H1 (cell line): ENCODE results near the gene SH3RF3. TPM values are rescaled to one million over a fixed set of nuclear protein-coding genes. Genes with fewer than 3 reads are reported as not detected.
A peak's percentile ranks its signal among the peaks of the same experiment; 100 is the strongest.

Experiments used
- CTCF ChIA-PET: fragments of 300-600 bp; sonication (Branson Sonifier 250); formaldehyde crosslinking; loops from one replicate; lab custom pipeline; 2021; ENCODE audit not compliant: partially characterized antibody; lab: Charles Lee
- POLR2A ChIA-PET: fragments of 300-600 bp; sonication (Branson Sonifier 250); formaldehyde crosslinking; loops from one replicate; lab custom pipeline; 2021; ENCODE audit warnings: inconsistent platforms; ENCODE audit not compliant: partially characterized antibody; lab: Charles Lee
- DNase-seq, 2 experiments: peaks; one replicate each; pipeline versions ENCODE4 v3.0.0 to v3.0.0-alpha.2; 2010 to 2022; ENCODE audit warnings: low spot score in 2 of 2, low read depth in 1 of 2, mixed read lengths in 1 of 2
- FAIRE-seq: peaks from 2 replicates; lab custom pipeline; 2011; peaks lifted over from hg19 to GRCh38; lab: Jason Lieb, UNC
- H2AFZ ChIP-seq: 2 replicates; pipeline ENCODE4 v1.8.1; 2012; ENCODE audit warnings: low read length, inconsistent platforms
- H2AK5ac ChIP-seq: 2 replicates; pipeline ENCODE4 v1.6.1; 2013; ENCODE audit warnings: low read depth, low read length
- H2BK120ac ChIP-seq: replicated peaks from 2 replicates; pipeline ENCODE3; 2013; ENCODE audit warnings: low read depth, low read length, inconsistent platforms
- H2BK12ac ChIP-seq: 2 replicates; pipeline ENCODE4 v1.6.1; 2013; ENCODE audit warnings: low read depth, low read length
- H2BK15ac ChIP-seq: 2 replicates; pipeline ENCODE4 v1.6.1; 2013; ENCODE audit warnings: low read length
- H2BK20ac ChIP-seq: 2 replicates; pipeline ENCODE4 v1.6.1; 2013; ENCODE audit warnings: low read length
- H2BK5ac ChIP-seq: 2 replicates; pipeline ENCODE4 v1.6.1; 2013; ENCODE audit warnings: low read depth, low read length
- H3K14ac ChIP-seq: 2 replicates; pipeline ENCODE4 v1.6.1; 2013; ENCODE audit warnings: inconsistent platforms; ENCODE audit not compliant: insufficient read length
- H3K18ac ChIP-seq: 2 replicates; pipeline ENCODE4 v1.6.1; 2013; ENCODE audit warnings: low read length; ENCODE audit errors: extremely low read depth
- H3K23ac ChIP-seq: 2 replicates; pipeline ENCODE4 v1.6.1; 2013; ENCODE audit warnings: inconsistent platforms; ENCODE audit not compliant: insufficient read length
- H3K23me2 ChIP-seq: 2 replicates; pipeline ENCODE4 v1.6.1; 2013; ENCODE audit warnings: low read depth, low read length
- H3K27ac ChIP-seq: 2 replicates; pipeline ENCODE4 v1.6.1; 2011; ENCODE audit warnings: low read depth, low read length, inconsistent platforms
- H3K27me3 ChIP-seq, 4 experiments: replicated peaks in 1 of 4; 1 replicate in 1 of 4; 2 replicates in 3 of 4; pipeline versions ENCODE4 v1.6.1 to v1.8.1; 2011 to 2013; ENCODE audit warnings: low read length in 3 of 4, mild to moderate bottlenecking in 3 of 4, inconsistent platforms in 2 of 4, mixed read lengths in 2 of 4, moderate library complexity in 1 of 4; ENCODE audit not compliant: control insufficient read depth in 3 of 4, insufficient read depth in 3 of 4; ENCODE audit errors: extremely low read depth in 1 of 4
- H3K36me3 ChIP-seq, 4 experiments: 2 replicates each; pipeline versions ENCODE4 v1.6.1 to v1.8.1; 2011 to 2013; ENCODE audit warnings: mild to moderate bottlenecking in 4 of 4, low read length in 3 of 4, moderate library complexity in 2 of 4, control low read depth in 1 of 4, inconsistent platforms in 1 of 4; ENCODE audit not compliant: insufficient read depth in 4 of 4, control insufficient read depth in 2 of 4
- H3K4ac ChIP-seq: replicated peaks from 2 replicates; pipeline ENCODE3; 2013; ENCODE audit warnings: low read length, low read depth, mixed read lengths, inconsistent platforms; ENCODE audit not compliant: insufficient read length
- H3K4me1 ChIP-seq, 4 experiments: replicated peaks in 1 of 4; 1 replicate in 1 of 4; 2 replicates in 3 of 4; pipeline versions ENCODE4 v1.6.1 to v1.8.1; 2011 to 2013; ENCODE audit warnings: low read length in 3 of 4, inconsistent platforms in 2 of 4, mixed read lengths in 1 of 4; ENCODE audit not compliant: insufficient read depth in 4 of 4, control insufficient read depth in 3 of 4
- H3K4me2 ChIP-seq, 2 experiments: 2 replicates each; pipeline versions ENCODE4 v1.6.1 to v1.8.1; 2011 to 2013; ENCODE audit warnings: low read depth in 2 of 2, low read length in 2 of 2, control low read depth in 1 of 2, inconsistent platforms in 1 of 2, mild to moderate bottlenecking in 1 of 2; ENCODE audit not compliant: insufficient read depth in 1 of 2
- H3K4me3 ChIP-seq, 4 experiments: fragments of 200-600, 300-600 bp in 1 of 4; sonication (generic), shearing (Covaris generic), sonication (Bioruptor Twin) in 1 of 4; 2 replicates each; pipeline versions ENCODE4 v1.5.1 to v1.8.1; 2011 to 2016; ENCODE audit warnings: low read length in 4 of 4, low read depth in 3 of 4, control low read depth in 2 of 4, inconsistent platforms in 2 of 4, mild to moderate bottlenecking in 2 of 4, mixed read lengths in 1 of 4, moderate library complexity in 1 of 4; ENCODE audit not compliant: insufficient read depth in 2 of 4; ENCODE audit errors: extremely low read depth in 1 of 4
- H3K56ac ChIP-seq: replicated peaks from 2 replicates; pipeline ENCODE3; 2013; ENCODE audit warnings: low read depth, mild to moderate bottlenecking, mixed read lengths, low read length, inconsistent platforms; ENCODE audit not compliant: insufficient read length
- H3K79me1 ChIP-seq: 2 replicates; pipeline ENCODE4 v1.6.1; 2013; ENCODE audit warnings: low read depth, low read length, control low read depth
- H3K79me2 ChIP-seq, 2 experiments: 2 replicates each; pipeline versions ENCODE4 v1.6.1 to v1.8.1; 2012 to 2013; ENCODE audit warnings: low read length in 2 of 2, mild to moderate bottlenecking in 2 of 2, inconsistent platforms in 1 of 2; ENCODE audit not compliant: insufficient read depth in 2 of 2, control insufficient read depth in 1 of 2
- H3K9ac ChIP-seq, 4 experiments: replicated peaks in 1 of 4; 1 replicate in 1 of 4; 2 replicates in 3 of 4; pipeline versions ENCODE4 v1.6.1 to v1.8.1; 2011 to 2013; ENCODE audit warnings: low read depth in 3 of 4, low read length in 3 of 4, control low read depth in 2 of 4, mild to moderate bottlenecking in 2 of 4, moderate library complexity in 2 of 4, inconsistent platforms in 1 of 4; ENCODE audit errors: extremely low read depth in 1 of 4
- H3K9me3 ChIP-seq, 2 experiments: 2 replicates each; pipeline versions ENCODE4 v1.6.1 to v1.8.1; 2012 to 2013; ENCODE audit warnings: mild to moderate bottlenecking in 2 of 2, moderate library complexity in 2 of 2, control low read depth in 1 of 2, inconsistent platforms in 1 of 2, low read depth in 1 of 2, low read length in 1 of 2, mixed read lengths in 1 of 2; ENCODE audit not compliant: insufficient read depth in 2 of 2
- H4K20me1 ChIP-seq, 2 experiments: replicated peaks in 1 of 2; 2 replicates each; pipeline versions ENCODE3 to v1.8.1; 2011 to 2013; ENCODE audit warnings: inconsistent platforms in 2 of 2, low read length in 2 of 2, mild to moderate bottlenecking in 1 of 2; ENCODE audit not compliant: insufficient read depth in 2 of 2, control insufficient read depth in 1 of 2
- H4K5ac ChIP-seq: 2 replicates; pipeline ENCODE4 v1.6.1; 2013; ENCODE audit warnings: low read length, low read depth, mixed read lengths, inconsistent platforms; ENCODE audit not compliant: insufficient read length
- H4K8ac ChIP-seq: 2 replicates; pipeline ENCODE4 v1.8.0; 2013; ENCODE audit warnings: mild to moderate bottlenecking, moderate library complexity, low read length, inconsistent platforms; ENCODE audit not compliant: insufficient read depth; ENCODE audit errors: extremely low read depth
- H4K91ac ChIP-seq: replicated peaks from 2 replicates; pipeline ENCODE3; 2013; ENCODE audit warnings: low read length, mixed read lengths, inconsistent platforms; ENCODE audit not compliant: insufficient read length
- BCL11A ChIP-seq, 2 experiments: IDR thresholded peaks; one replicate each; pipeline ENCODE4 v1.6.1; 2011; ENCODE audit warnings: low read depth in 2 of 2, low read length in 2 of 2, mild to moderate bottlenecking in 2 of 2
- MAFK ChIP-seq: IDR thresholded peaks from 2 replicates; pipeline ENCODE4 v1.6.1; 2012; ENCODE audit warnings: low read depth, mild to moderate bottlenecking, improper control_type of control experiment, low read length
- RAD21 ChIP-seq, 2 experiments: IDR thresholded peaks in 1 of 2; conservative IDR thresholded peaks in 1 of 2; 2 replicates each; pipeline ENCODE4 v1.6.1; 2011; ENCODE audit warnings: low read depth in 2 of 2, low read length in 2 of 2, improper control_type of control experiment in 1 of 2, inconsistent platforms in 1 of 2, mild to moderate bottlenecking in 1 of 2, moderate library complexity in 1 of 2
- SAP30 ChIP-seq: fragments of 300-600 bp; sonication (generic); IDR thresholded peaks from 2 replicates; pipeline ENCODE4 v1.7.1; 2012; ENCODE audit warnings: low read length, moderate library complexity, mild to moderate bottlenecking, inconsistent platforms; ENCODE audit not compliant: insufficient read depth, insufficient replicate concordance
- TBP ChIP-seq: IDR thresholded peaks from 2 replicates; pipeline ENCODE4 v1.6.1; 2011; ENCODE audit warnings: low read depth, low read length, improper control_type of control experiment
- TEAD4 ChIP-seq: IDR thresholded peaks from 2 replicates; pipeline ENCODE4 v1.6.1; 2012; ENCODE audit warnings: low read depth, low read length, inconsistent platforms, mixed read lengths
- YY1 ChIP-seq: IDR thresholded peaks from 2 replicates; pipeline ENCODE4 v1.6.1; 2011; ENCODE audit warnings: low read depth, mild to moderate bottlenecking, low read length
- WGBS, 2 experiments: shearing (Covaris generic) in 1 of 2; methylation state at CpG; one replicate each; pipeline versions ENCODE4 v1.1.6 to v1.1.7; 2013 to 2015; ENCODE audit warnings: low lambda C conversion rate in 2 of 2, mixed read lengths in 2 of 2, inconsistent platforms in 1 of 2, low coverage in 1 of 2, missing lambda C conversion rate in 1 of 2; ENCODE audit not compliant: insufficient replicate concordance in 2 of 2, insufficient coverage in 1 of 2, insufficient read length in 1 of 2; ENCODE audit errors: extremely low coverage in 1 of 2, missing lambda C conversion rate in 1 of 2; 5-methylcytosine and 5-hydroxymethylcytosine counted together
- polyA plus RNA-seq, 7 experiments: library from polyadenylated mRNA; depleted of rRNA in 3 of 7; stranded (reverse) in 5 of 7; unstranded in 2 of 7; fragments of >200 nt in 5 of 7; fragments of 200-250 nt in 2 of 7; gene quantifications; 1 replicate in 5 of 7; 2 replicates in 1 of 7; 4 replicates in 1 of 7; pipeline versions ENCODE4 v1.2.1 to v1.2.3, GENCODE V29; 2011 to 2013; ENCODE audit warnings: missing spikeins in 2 of 7, mixed read lengths in 2 of 7
- total RNA-seq: library from RNA; stranded (reverse); fragmentation: NEBNext Ultra II Directional; extraction: Animal tissue kit (Norgen Biotek cat#: 25700); gene quantifications from 2 replicates; pipeline ENCODE4 v1.2.1, GENCODE V29; 2021
- TF ChIP-seq, protein P1 (sequence below), 3 experiments: IDR thresholded peaks; 1 replicate in 2 of 3; 2 replicates in 1 of 3; pipeline versions ENCODE4 v1.5.1 to v1.6.1; 2011; ENCODE audit warnings: low read length in 3 of 3, mild to moderate bottlenecking in 3 of 3, inconsistent platforms in 2 of 3, low read depth in 1 of 3, moderate library complexity in 1 of 3; ENCODE audit not compliant: insufficient read depth in 1 of 3; ENCODE audit errors: control extremely low read depth in 1 of 3

SH3RF3 gene
- total and polyA plus RNA-seq, 2 of the 8 experiments (the other 6 are each of a cell fraction or from before 2014, with no cell fraction given): 0.11 to 0.65 TPM

DNA sequence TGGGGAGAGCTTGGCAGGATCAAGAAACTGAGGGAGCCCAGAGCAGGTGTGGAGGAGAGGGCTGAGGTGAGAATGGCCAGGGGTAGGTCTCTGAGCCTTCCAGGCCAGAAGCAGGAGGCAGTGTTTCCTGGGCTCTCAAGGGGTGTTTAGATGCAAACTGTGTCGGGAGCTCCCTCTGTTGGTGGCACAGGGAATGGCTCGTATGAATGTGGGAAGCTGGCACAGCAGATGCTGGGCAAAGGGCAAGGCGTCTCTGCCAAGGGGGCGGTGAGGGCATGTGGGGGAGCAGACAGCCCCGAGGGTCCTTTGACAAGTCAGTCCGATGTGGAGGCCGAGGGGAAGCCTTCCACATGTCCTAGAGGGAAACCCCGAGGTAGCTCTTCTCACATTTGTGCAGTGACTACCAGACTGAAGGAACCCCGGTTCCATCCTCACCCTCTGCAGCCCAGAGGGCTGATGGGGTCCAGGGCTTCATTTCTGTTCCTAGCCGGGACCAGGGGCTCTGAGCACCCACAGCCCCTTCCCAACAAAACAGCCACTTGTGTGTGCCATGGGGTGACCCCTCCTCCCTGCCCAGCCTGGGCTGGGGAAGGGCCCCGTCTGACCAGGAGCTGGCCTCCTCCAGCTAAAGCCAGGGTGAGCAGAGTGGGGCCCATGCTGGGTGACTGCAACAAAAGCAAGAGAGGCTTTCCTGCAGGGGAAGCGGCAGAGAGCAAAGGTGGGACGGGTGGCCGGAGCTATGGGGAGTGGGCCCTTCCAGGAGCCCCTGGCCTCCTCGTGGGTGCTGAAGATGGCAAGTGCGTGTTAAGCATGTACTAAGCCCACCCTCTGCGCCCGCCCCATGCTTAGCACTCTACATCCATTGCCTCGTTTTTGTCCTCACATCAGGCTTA is 381.4 kb downstream of the SH3RF3 start:
- whole genome bisulfite sequencing, 2 experiments: 61% methylated on average over 17 of the region's 19 CpGs; no CpG with 5 or more reads in 1 of the 2 experiments
- Histone ChIP-seq H3K4me2 (no peak overlapping the region), H3K36me3 (no peaks in the 10 kb centered on the region), H2BK120ac (no peak overlapping the region), H2AK5ac (no peak overlapping the region), H3K4ac (no peak overlapping the region), H4K8ac (no peak overlapping the region; the same call in 1 of the 2 replicates), H3K23me2 (no peaks in the 10 kb centered on the region; the same call in 1 of the 2 replicates), H2BK20ac (no peak overlapping the region), H3K27ac (no peak overlapping the region), H4K20me1 (peaks cover 0 to 4% of the 10 kb centered on the region in 2 experiments), H3K14ac (no peak overlapping the region), H2AFZ (no peak overlapping the region), H3K23ac (no peak overlapping the region), H3K79me1 (no peaks in the 10 kb centered on the region), H3K27me3 (no peaks in the 10 kb centered on the region), H3K9me3 (no peaks in the 10 kb centered on the region), H3K4me3 (no peak overlapping the region), H3K79me2 (no peaks in the 10 kb centered on the region), H4K5ac (no peak overlapping the region), H3K4me1 (no peaks in the 10 kb centered on the region), H2BK12ac (no peak overlapping the region), H2BK5ac (no peak overlapping the region), H2BK15ac (no peak overlapping the region), H3K18ac (no peak overlapping the region), H4K91ac (no peak overlapping the region), H3K9ac (no peak overlapping the region), H3K56ac (no peak overlapping the region)
- no peak for FAIRE-seq
- POLR2A ChIA-PET: no interaction called here
- CTCF ChIA-PET: interaction anchor here (0.6 to 8.3 kb wide), 66 partner anchors 10 to 390 kb away, joined by 3 to 45 read pairs (median 4); partner anchors contain the start of gene SH3RF3
- peak; percentile 21 to 88 for DNase-seq
- TF ChIP-seq RAD21 (IDR thresholded peaks at IDR 0.05 in 1 of 2, conservative IDR thresholded peaks at IDR 0.05 in 1 of 2; ENCODE audit: low read depth in 2 of 2, low read length in 2 of 2): peak; percentile 93 to 94
- TF ChIP-seq YY1: 0 out of 2 replicates have a peak, but pooled peaks have one; percentile 52
- TF ChIP-seq BCL11A (IDR thresholded peaks at IDR 0.05; ENCODE audit: low read depth in 2 of 2, low read length in 2 of 2): no peak
- TF ChIP-seq, protein P1, sequence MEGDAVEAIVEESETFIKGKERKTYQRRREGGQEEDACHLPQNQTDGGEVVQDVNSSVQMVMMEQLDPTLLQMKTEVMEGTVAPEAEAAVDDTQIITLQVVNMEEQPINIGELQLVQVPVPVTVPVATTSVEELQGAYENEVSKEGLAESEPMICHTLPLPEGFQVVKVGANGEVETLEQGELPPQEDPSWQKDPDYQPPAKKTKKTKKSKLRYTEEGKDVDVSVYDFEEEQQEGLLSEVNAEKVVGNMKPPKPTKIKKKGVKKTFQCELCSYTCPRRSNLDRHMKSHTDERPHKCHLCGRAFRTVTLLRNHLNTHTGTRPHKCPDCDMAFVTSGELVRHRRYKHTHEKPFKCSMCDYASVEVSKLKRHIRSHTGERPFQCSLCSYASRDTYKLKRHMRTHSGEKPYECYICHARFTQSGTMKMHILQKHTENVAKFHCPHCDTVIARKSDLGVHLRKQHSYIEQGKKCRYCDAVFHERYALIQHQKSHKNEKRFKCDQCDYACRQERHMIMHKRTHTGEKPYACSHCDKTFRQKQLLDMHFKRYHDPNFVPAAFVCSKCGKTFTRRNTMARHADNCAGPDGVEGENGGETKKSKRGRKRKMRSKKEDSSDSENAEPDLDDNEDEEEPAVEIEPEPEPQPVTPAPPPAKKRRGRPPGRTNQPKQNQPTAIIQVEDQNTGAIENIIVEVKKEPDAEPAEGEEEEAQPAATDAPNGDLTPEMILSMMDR (IDR thresholded peaks at IDR 0.05; ENCODE audit: control extremely low read depth in 1 of 3, insufficient read depth in 1 of 3, low read depth in 1 of 3, low read length in 3 of 3): peak; percentile 94 to 96 (median 96)
- 0 out of 2 replicates have a peak, but pooled peaks have one; percentile 13 for TF ChIP-seq TEAD4
- no peak for TF ChIP-seq TBP
- TF ChIP-seq MAFK: no peak
- no peak for TF ChIP-seq SAP30
